Upper lobe of right lung (tissue), 1 donor: ENCODE data around the gene ADD1. TPM values are rescaled to one million over a fixed set of nuclear protein-coding genes. Genes with fewer than 3 reads are reported as not detected.
A peak's percentile ranks its signal among the peaks of the same experiment; 100 is the strongest.

ENCODE experiments used
- ATAC-seq: fragments of 200-7000 bp; cut with Tn5 transposase; one replicate; pipeline ENCODE4 v1.9.1; 2020; ENCODE audit warnings: mild to moderate bottlenecking, moderate library complexity
- DNase-seq: peaks from one replicate; pipeline ENCODE4 v3.0.0-alpha.2; 2020
- H3K27ac ChIP-seq: fragments of 200-600 bp; one replicate; pipeline ENCODE4 v1.8.0; 2022
- H3K27me3 ChIP-seq: fragments of 200-600 bp; one replicate; pipeline ENCODE4 v1.8.0; 2022; ENCODE audit warnings: mild to moderate bottlenecking
- H3K36me3 ChIP-seq: fragments of 200-600 bp; one replicate; pipeline ENCODE4 v1.8.0; 2022
- H3K4me1 ChIP-seq: fragments of 200-600 bp; one replicate; pipeline ENCODE4 v1.8.0; 2022
- H3K4me3 ChIP-seq: fragments of 200-600 bp; one replicate; pipeline ENCODE4 v1.8.0; 2022; ENCODE audit warnings: mild to moderate bottlenecking
- H3K9me3 ChIP-seq: fragments of 200-600 bp; one replicate; pipeline ENCODE4 v1.8.0; 2022
- CTCF ChIP-seq: fragments of 200-600 bp; IDR thresholded peaks from one replicate; pipeline ENCODE4 v1.8.0; 2022; ENCODE audit warnings: antibody characterized with exemption
- intact Hi-C: fragments of 100-400 bp; cut with DNase I; formaldehyde crosslinking; loops from one replicate; pipeline ENCODE4 v1.11.0; 2022
- total RNA-seq: library from RNA; stranded (reverse); fragmentation: NEBNext Ultra II Directional; extraction: Animal tissue kit (Norgen Biotek cat#: 25700); gene quantifications from one replicate; pipeline ENCODE4 v1.2.1, GENCODE V29; 2021
- donor health status: DM: no; HTN: yes; CAD: no; lungs with severe emphysema.

Gene ADD1
- total RNA-seq, 1 donor from 2014 or later = 286 TPM

- Histone ChIP-seq H3K36me3 (peaks cover 72% of the 10 kb centered on the region), H3K4me3 (no peak overlapping the region), H3K27ac (no peak overlapping the region), H3K9me3 (no peaks in the 10 kb centered on the region), H3K4me1 (peaks cover 17% of the 10 kb centered on the region), H3K27me3 (no peaks in the 10 kb centered on the region)
- DNase-seq (no peak), ATAC-seq (no peak)
- TF ChIP-seq CTCF = no peak
- intact Hi-C loops = no loop called here
Observed at GRCh38 chr4:2831611-2832308, 11.9 kb upstream of the ADD1 start.

GRCh38 chr4:2832309-2832980 is 11.2 kb upstream of the ADD1 start:
- no peak overlapping the region for H3K27ac ChIP-seq
- H3K4me1 ChIP-seq = peaks cover 24% of the 10 kb centered on the region
- DNase-seq = no peak
- H3K27me3 ChIP-seq = no peaks in the 10 kb centered on the region
- no peak overlapping the region for H3K4me3 ChIP-seq
- ATAC-seq = no peak
- TF ChIP-seq CTCF = no peak
- intact Hi-C loops = no loop called here
- no peaks in the 10 kb centered on the region for H3K9me3 ChIP-seq
- peaks cover 65% of the 10 kb centered on the region for H3K36me3 ChIP-seq

GRCh38 chr4:2832981-2833670 is 10.5 kb upstream of the ADD1 start:
- Histone ChIP-seq H3K36me3 (peaks cover 58% of the 10 kb centered on the region), H3K9me3 (no peaks in the 10 kb centered on the region), H3K4me1 (peaks cover 29% of the 10 kb centered on the region), H3K27me3 (no peaks in the 10 kb centered on the region), H3K27ac (no peak overlapping the region), H3K4me3 (no peak overlapping the region)
- ATAC-seq = no peak
- TF ChIP-seq CTCF = no peak
- intact Hi-C loops = no loop called here
- no peak for DNase-seq

- no peak overlapping the region for H3K27ac ChIP-seq
- H3K4me1 ChIP-seq = peaks cover 29% of the 10 kb centered on the region
- H3K27me3 ChIP-seq = no peaks in the 10 kb centered on the region
- no peak overlapping the region for H3K4me3 ChIP-seq
- H3K36me3 ChIP-seq = peaks cover 53% of the 10 kb centered on the region
- no peak for TF ChIP-seq CTCF
- intact Hi-C loops = no loop called here
- no peaks in the 10 kb centered on the region for H3K9me3 ChIP-seq
- no peak for ATAC-seq
- no peak for DNase-seq
Observed at GRCh38 chr4:2833671-2834000, 10.0 kb upstream of the ADD1 start.

GRCh38 chr4:2834001-2834921 is 9.4 kb upstream of the ADD1 start:
- no peak for DNase-seq
- Histone ChIP-seq H3K27me3 (no peaks in the 10 kb centered on the region), H3K9me3 (no peaks in the 10 kb centered on the region), H3K4me1 (peaks cover 29% of the 10 kb centered on the region), H3K4me3 (no peak overlapping the region), H3K27ac (peak overlapping the region; percentile 24), H3K36me3 (peaks cover 51% of the 10 kb centered on the region)
- no peak for TF ChIP-seq CTCF
- no peak for ATAC-seq
- intact Hi-C loops = no loop called here
